ENCODE results near the gene PRELP. TPM values are rescaled to one million over a fixed set of nuclear protein-coding genes. Genes with fewer than 3 reads are reported as not detected.

The PRELP gene
- total RNA-seq, 2 experiments from 2014 or later: not detected

GRCh38 chr1:203534526-203534925 is 58.9 kb downstream of the PRELP start:
- H3K27ac Mint-ChIP-seq: no peak overlapping the region
- DNase-seq (no peak), ATAC-seq (ENCODE audit: low read depth) (no peak)
- H3K9me3 Mint-ChIP-seq: no peaks in the 10 kb centered on the region
- peaks cover 8% of the 10 kb centered on the region for H3K27me3 Mint-ChIP-seq
- H3K4me1 Mint-ChIP-seq: peaks cover 2% of the 10 kb centered on the region
- no peak overlapping the region for H3K4me3 Mint-ChIP-seq
- no peaks in the 10 kb centered on the region for H3K36me3 Mint-ChIP-seq
- POLR2A ChIA-PET: no interaction called here

- Mint-ChIP-seq H3K4me1 (no peaks in the 10 kb centered on the region), H3K36me3 (no peaks in the 10 kb centered on the region), H3K27ac (no peak overlapping the region), H3K4me3 (no peak overlapping the region), H3K27me3 (peaks cover 4% of the 10 kb centered on the region), H3K9me3 (no peaks in the 10 kb centered on the region)
- POLR2A ChIA-PET: no interaction called here
- DNase-seq (no peak), ATAC-seq (ENCODE audit: low read depth) (no peak)
Measured at GRCh38 chr1:203536575-203536974, 61.0 kb downstream of the PRELP start.

GRCh38 chr1:203536980-203537455 is 61.4 kb downstream of the PRELP start:
- DNase-seq: no peak
- Mint-ChIP-seq H3K27ac (no peak overlapping the region), H3K36me3 (no peaks in the 10 kb centered on the region), H3K4me3 (no peak overlapping the region), H3K9me3 (no peaks in the 10 kb centered on the region), H3K4me1 (no peaks in the 10 kb centered on the region), H3K27me3 (peaks cover 6% of the 10 kb centered on the region)
- ATAC-seq (ENCODE audit: low read depth): no peak
- POLR2A ChIA-PET: no interaction called here

GRCh38 chr1:203537806-203538464 is 62.3 kb downstream of the PRELP start:
- DNase-seq (no peak), ATAC-seq (ENCODE audit: low read depth) (peak; percentile 50)
- no peaks in the 10 kb centered on the region for H3K36me3 Mint-ChIP-seq
- no peak overlapping the region for H3K27ac Mint-ChIP-seq
- H3K27me3 Mint-ChIP-seq: peaks cover 10% of the 10 kb centered on the region
- no peak overlapping the region for H3K4me3 Mint-ChIP-seq
- no peaks in the 10 kb centered on the region for H3K4me1 Mint-ChIP-seq
- H3K9me3 Mint-ChIP-seq: no peaks in the 10 kb centered on the region
- POLR2A ChIA-PET: no interaction called here

- peaks cover 6% of the 10 kb centered on the region for H3K27me3 Mint-ChIP-seq
- no peak for DNase-seq
- no peaks in the 10 kb centered on the region for H3K9me3 Mint-ChIP-seq
- no peak overlapping the region for H3K27ac Mint-ChIP-seq
- POLR2A ChIA-PET: no interaction called here
- no peaks in the 10 kb centered on the region for H3K4me1 Mint-ChIP-seq
- H3K36me3 Mint-ChIP-seq: no peaks in the 10 kb centered on the region
- no peak for ATAC-seq (ENCODE audit: low read depth)
- no peak overlapping the region for H3K4me3 Mint-ChIP-seq
Measured at GRCh38 chr1:203538726-203539125, 63.1 kb downstream of the PRELP start.

GRCh38 chr1:203539831-203540546 is 64.4 kb downstream of the PRELP start:
- DNase-seq (no peak), ATAC-seq (ENCODE audit: low read depth) (no peak)
- no peaks in the 10 kb centered on the region for H3K36me3 Mint-ChIP-seq
- H3K4me3 Mint-ChIP-seq: no peak overlapping the region
- no peaks in the 10 kb centered on the region for H3K4me1 Mint-ChIP-seq
- POLR2A ChIA-PET: no interaction called here
- H3K9me3 Mint-ChIP-seq: no peaks in the 10 kb centered on the region
- H3K27me3 Mint-ChIP-seq: peaks cover 7% of the 10 kb centered on the region
- no peak overlapping the region for H3K27ac Mint-ChIP-seq

Other genes with a start within 250 kb of the PRELP start
- gene CHIT1, start 246.1 kb upstream of the PRELP start, total RNA-seq: 1 to 10 TPM in 1 of 2 experiments, under 1 TPM in 1; 0.67 to 1.0 TPM
- 10 to 100 TPM; 90.3 to 99.8 TPM for gene BTG2, start 170.3 kb upstream of the PRELP start, total RNA-seq
- gene FMOD, start 124.7 kb upstream of the PRELP start, total RNA-seq: not detected
- not detected for gene OPTC, start 18.3 kb downstream of the PRELP start, total RNA-seq
- 10 to 100 TPM; 64.5 to 67.2 TPM for gene ATP2B4, start 151.0 kb downstream of the PRELP start, total RNA-seq